Osteoblast (primary cell): ENCODE data around the gene ASB5. TPM values are rescaled to one million over a fixed set of nuclear protein-coding genes. Genes with fewer than 3 reads are reported as not detected.
"Not testable (repeated sequence)": the region's sequence is repeated elsewhere in the genome, so short reads cannot be mapped to it uniquely, and the experiment has no call there.

Experiments
- DNase-seq: peaks from one replicate; pipeline ENCODE4 v3.0.0; 2011; ENCODE audit warnings: low spot score, mixed read lengths; ENCODE audit not compliant: insufficient read length; ENCODE audit errors: missing footprints
- H2AFZ ChIP-seq: 2 replicates; pipeline ENCODE4 v1.6.0; 2011; ENCODE audit warnings: mild to moderate bottlenecking, low read length
- H3K27ac ChIP-seq: 2 replicates; pipeline ENCODE4 v1.5.1; 2011; ENCODE audit warnings: mild to moderate bottlenecking, low read depth, low read length, moderate library complexity
- H3K27me3 ChIP-seq: 2 replicates; pipeline ENCODE4 v1.6.0; 2012; ENCODE audit warnings: mild to moderate bottlenecking, control low read depth, inconsistent platforms, low read length, moderate library complexity; ENCODE audit not compliant: insufficient read depth
- H3K36me3 ChIP-seq: 2 replicates; pipeline ENCODE4 v1.5.1; 2011; ENCODE audit warnings: mild to moderate bottlenecking, low read length, control low read depth, moderate library complexity; ENCODE audit not compliant: insufficient read depth
- H3K4me1 ChIP-seq: 2 replicates; pipeline ENCODE4 v1.5.1; 2011; ENCODE audit warnings: mild to moderate bottlenecking, low read length, control low read depth, moderate library complexity; ENCODE audit not compliant: insufficient read depth
- H3K4me2 ChIP-seq: 2 replicates; pipeline ENCODE4 v1.6.0; 2011; ENCODE audit warnings: mild to moderate bottlenecking, low read length; ENCODE audit not compliant: insufficient read depth
- H3K4me3 ChIP-seq: fragments of 200-600 bp; sonication (generic); 3 replicates; pipeline ENCODE4 v1.5.1; 2012; ENCODE audit warnings: mild to moderate bottlenecking, low read length, inconsistent platforms; ENCODE audit not compliant: insufficient read depth
- H3K79me2 ChIP-seq: 2 replicates; pipeline ENCODE4 v1.6.0; 2012; ENCODE audit warnings: mild to moderate bottlenecking, low read length, control low read depth, inconsistent platforms; ENCODE audit not compliant: insufficient read depth
- H3K9me3 ChIP-seq: 2 replicates; pipeline ENCODE4 v1.5.1; 2011; ENCODE audit warnings: low read depth, low read length, control low read depth
- H4K20me1 ChIP-seq: 2 replicates; pipeline ENCODE4 v1.6.0; 2012; ENCODE audit warnings: mild to moderate bottlenecking, low read length, control low read depth; ENCODE audit not compliant: insufficient read depth
- CTCF ChIP-seq: IDR thresholded peaks from 2 replicates; pipeline ENCODE4 v1.5.1; 2011; ENCODE audit warnings: mild to moderate bottlenecking, low read depth, low read length, moderate library complexity; ENCODE audit errors: extremely low read depth
- total RNA-seq: library from RNA; depleted of rRNA; stranded (reverse); fragments of >200 nt; gene quantifications from 2 replicates; pipeline ENCODE4 v1.2.3, GENCODE V29; 2012

The ASB5 gene
- total RNA-seq, 1 donor, result 1.1 TPM

- peak overlapping the region; percentile 50 for H2AFZ ChIP-seq
- H3K4me1 ChIP-seq, result no peaks in the 10 kb centered on the region
- no peak overlapping the region for H3K4me3 ChIP-seq
- TF ChIP-seq CTCF, result no peak
- no peaks in the 10 kb centered on the region for H3K9me3 ChIP-seq
- no peak overlapping the region for H3K4me2 ChIP-seq
- no peaks in the 10 kb centered on the region for H3K27me3 ChIP-seq
- no peak overlapping the region for H3K27ac ChIP-seq
- H3K79me2 ChIP-seq, result no peaks in the 10 kb centered on the region
- H4K20me1 ChIP-seq, result no peaks in the 10 kb centered on the region
- DNase-seq, result no peak
- H3K36me3 ChIP-seq, result no peaks in the 10 kb centered on the region
Observed at GRCh38 chr4:176289561-176289960, 20.5 kb upstream of the ASB5 start.

- H3K4me3 ChIP-seq, result no peak overlapping the region
- TF ChIP-seq CTCF, result no peak
- H3K4me2 ChIP-seq, result no peak overlapping the region
- H3K79me2 ChIP-seq, result no peaks in the 10 kb centered on the region
- H4K20me1 ChIP-seq, result no peaks in the 10 kb centered on the region
- H3K4me1 ChIP-seq, result no peaks in the 10 kb centered on the region
- no peaks in the 10 kb centered on the region for H3K36me3 ChIP-seq
- H3K27ac ChIP-seq, result no peak overlapping the region
- H3K27me3 ChIP-seq, result no peaks in the 10 kb centered on the region
- no peaks in the 10 kb centered on the region for H3K9me3 ChIP-seq
- H2AFZ ChIP-seq, result no peak overlapping the region
- no peak for DNase-seq
Observed at GRCh38 chr4:176288020-176288419, 19.0 kb upstream of the ASB5 start.

GRCh38 chr4:176287546-176287945 is 18.5 kb upstream of the ASB5 start:
- Histone ChIP-seq H4K20me1 (no peaks in the 10 kb centered on the region), H3K27me3 (no peaks in the 10 kb centered on the region), H3K27ac (no peak overlapping the region), H3K36me3 (no peaks in the 10 kb centered on the region), H3K9me3 (no peaks in the 10 kb centered on the region), H3K4me1 (no peaks in the 10 kb centered on the region), H3K79me2 (no peaks in the 10 kb centered on the region), H2AFZ (no peak overlapping the region), H3K4me3 (no peak overlapping the region), H3K4me2 (no peak overlapping the region)
- TF ChIP-seq CTCF, result no peak
- no peak for DNase-seq

GRCh38 chr4:176286728-176287127 is 17.7 kb upstream of the ASB5 start:
- H3K4me1 ChIP-seq, result no peaks in the 10 kb centered on the region
- H3K36me3 ChIP-seq, result no peaks in the 10 kb centered on the region
- no peaks in the 10 kb centered on the region for H3K9me3 ChIP-seq
- no peak for TF ChIP-seq CTCF
- no peak overlapping the region for H3K4me3 ChIP-seq
- no peak for DNase-seq
- H4K20me1 ChIP-seq, result no peaks in the 10 kb centered on the region
- no peak overlapping the region for H3K27ac ChIP-seq
- no peaks in the 10 kb centered on the region for H3K79me2 ChIP-seq
- H3K27me3 ChIP-seq, result no peaks in the 10 kb centered on the region
- peak overlapping the region; percentile 16 for H2AFZ ChIP-seq
- no peak overlapping the region for H3K4me2 ChIP-seq

- not testable (repeated sequence) for H2AFZ ChIP-seq, H3K27ac ChIP-seq, DNase-seq, H3K9me3 ChIP-seq, H4K20me1 ChIP-seq, H3K79me2 ChIP-seq, H3K4me1 ChIP-seq, H3K36me3 ChIP-seq, H3K4me2 ChIP-seq, H3K27me3 ChIP-seq, H3K4me3 ChIP-seq
Observed at GRCh38 chr4:176279560-176279959, 10.5 kb upstream of the ASB5 start.
